Astrocyte (in vitro differentiated cells and primary cell): Measurements from ENCODE around the gene MS4A13. TPM values are rescaled to one million over a fixed set of nuclear protein-coding genes. Genes with fewer than 3 reads are reported as not detected.

Source experiments
- DNase-seq: peaks from one replicate; pipeline ENCODE4 v3.0.0-alpha.2; 2010; ENCODE audit warnings: low read depth
- FAIRE-seq: peaks from 2 replicates; lab custom pipeline; 2011; peaks lifted over from hg19 to GRCh38; lab: Jason Lieb, UNC
- H2AFZ ChIP-seq: 2 replicates; pipeline ENCODE4 v1.6.0; 2012; ENCODE audit warnings: low read depth, low read length, inconsistent platforms
- H3K27ac ChIP-seq: 2 replicates; pipeline ENCODE4 v1.5.1; 2011; ENCODE audit warnings: low read depth, low read length, inconsistent platforms
- H3K27me3 ChIP-seq: 2 replicates; pipeline ENCODE4 v1.6.0; 2011; ENCODE audit warnings: low read length, inconsistent platforms; ENCODE audit not compliant: insufficient read depth
- H3K36me3 ChIP-seq: 2 replicates; pipeline ENCODE4 v1.5.1; 2011; ENCODE audit warnings: low read length, inconsistent platforms; ENCODE audit not compliant: insufficient read depth
- H3K4me1 ChIP-seq: 2 replicates; pipeline ENCODE4 v1.5.1; 2011; ENCODE audit warnings: low read length, inconsistent platforms; ENCODE audit not compliant: insufficient read depth
- H3K4me2 ChIP-seq: 2 replicates; pipeline ENCODE4 v1.6.0; 2012; ENCODE audit warnings: low read length, inconsistent platforms
- H3K4me3 ChIP-seq: 2 replicates; pipeline ENCODE4 v1.5.1; 2011; ENCODE audit warnings: low read depth, mild to moderate bottlenecking, low read length, inconsistent platforms; ENCODE audit not compliant: insufficient read depth
- H3K79me2 ChIP-seq: 2 replicates; pipeline ENCODE4 v1.6.0; 2012; ENCODE audit warnings: mild to moderate bottlenecking, low read length, inconsistent platforms; ENCODE audit not compliant: insufficient read depth
- H3K9ac ChIP-seq: 2 replicates; pipeline ENCODE4 v1.6.0; 2012; ENCODE audit warnings: mild to moderate bottlenecking, low read length, inconsistent platforms
- H3K9me3 ChIP-seq: 2 replicates; pipeline ENCODE4 v1.5.1; 2012; ENCODE audit warnings: low read depth, mild to moderate bottlenecking, low read length, inconsistent platforms; ENCODE audit not compliant: insufficient read depth
- H4K20me1 ChIP-seq: 2 replicates; pipeline ENCODE4 v1.6.0; 2012; ENCODE audit warnings: low read length, inconsistent platforms; ENCODE audit not compliant: insufficient read depth
- H3K27ac Mint-ChIP-seq: one replicate; pipeline ENCODE4 v1.8.0; 2021; ENCODE audit warnings: mild to moderate bottlenecking, mixed read lengths; ENCODE audit not compliant: unreplicated experiment
- H3K27me3 Mint-ChIP-seq: one replicate; pipeline ENCODE4 v1.8.0; 2021; ENCODE audit warnings: low read depth, mixed read lengths; ENCODE audit not compliant: unreplicated experiment
- H3K36me3 Mint-ChIP-seq: one replicate; pipeline ENCODE4 v1.8.0; 2021; ENCODE audit warnings: low read depth, mixed read lengths; ENCODE audit not compliant: unreplicated experiment
- H3K4me1 Mint-ChIP-seq: one replicate; pipeline ENCODE4 v1.8.0; 2021; ENCODE audit warnings: low read depth, mixed read lengths; ENCODE audit not compliant: unreplicated experiment
- H3K4me3 Mint-ChIP-seq: one replicate; pipeline ENCODE4 v1.8.0; 2021; ENCODE audit warnings: mild to moderate bottlenecking, moderate library complexity, mixed read lengths; ENCODE audit not compliant: unreplicated experiment
- H3K9me3 Mint-ChIP-seq: one replicate; pipeline ENCODE4 v1.8.0; 2021; ENCODE audit warnings: mild to moderate bottlenecking, mixed read lengths; ENCODE audit not compliant: unreplicated experiment
- EZH2 ChIP-seq: IDR thresholded peaks from 2 replicates; pipeline ENCODE4 v1.6.1; 2012; ENCODE audit warnings: mild to moderate bottlenecking, low read length, inconsistent platforms; ENCODE audit not compliant: insufficient read depth
- total RNA-seq: library from RNA; stranded (reverse); gene quantifications from 2 replicates; pipeline ENCODE4 v1.2.1, GENCODE V29; 2021
- TF ChIP-seq, protein P1 (sequence below): IDR thresholded peaks from 2 replicates; pipeline ENCODE4 v1.5.1; 2011; ENCODE audit warnings: low read depth, mild to moderate bottlenecking, inconsistent platforms, low read length, moderate library complexity; ENCODE audit not compliant: insufficient read depth

MS4A13 gene
- total RNA-seq, 1 donor from 2014 or later: not detected

DNA sequence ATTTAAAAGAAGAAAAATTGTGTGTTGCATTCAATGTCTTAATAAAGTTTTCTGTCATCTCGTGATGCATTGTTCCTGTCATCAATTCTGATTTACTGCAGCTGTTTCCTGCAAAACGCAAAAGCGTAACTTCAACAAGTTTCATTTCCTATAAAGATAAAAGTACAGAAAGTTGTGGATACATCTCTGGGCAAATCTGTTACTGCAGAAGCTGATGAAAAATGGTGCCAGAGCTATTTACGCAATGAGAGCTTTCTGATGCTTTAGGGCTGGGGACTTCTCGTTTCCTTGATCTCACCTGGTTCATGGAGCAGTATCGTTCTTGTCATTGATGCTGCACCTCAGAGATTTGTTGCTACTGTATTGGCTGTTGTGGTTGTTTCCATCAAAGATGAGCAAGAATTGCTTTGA, 38.2 kb upstream of the MS4A13 start:
- H3K9me3 ChIP-seq: no peaks in the 10 kb centered on the region
- no peak overlapping the region for H2AFZ ChIP-seq
- no peak overlapping the region for H3K4me2 ChIP-seq
- no peak overlapping the region for H3K27ac ChIP-seq
- H3K36me3 ChIP-seq: no peaks in the 10 kb centered on the region
- Mint-ChIP-seq H3K36me3 (no peaks in the 10 kb centered on the region), H3K27ac (no peak overlapping the region), H3K4me3 (no peak overlapping the region), H3K27me3 (no peaks in the 10 kb centered on the region), H3K9me3 (no peaks in the 10 kb centered on the region), H3K4me1 (no peaks in the 10 kb centered on the region)
- H3K9ac ChIP-seq: no peak overlapping the region
- H3K4me3 ChIP-seq: no peak overlapping the region
- no peaks in the 10 kb centered on the region for H4K20me1 ChIP-seq
- FAIRE-seq (no peak), DNase-seq (no peak)
- H3K4me1 ChIP-seq: no peaks in the 10 kb centered on the region
- no peaks in the 10 kb centered on the region for H3K27me3 ChIP-seq
- TF ChIP-seq, protein P1, sequence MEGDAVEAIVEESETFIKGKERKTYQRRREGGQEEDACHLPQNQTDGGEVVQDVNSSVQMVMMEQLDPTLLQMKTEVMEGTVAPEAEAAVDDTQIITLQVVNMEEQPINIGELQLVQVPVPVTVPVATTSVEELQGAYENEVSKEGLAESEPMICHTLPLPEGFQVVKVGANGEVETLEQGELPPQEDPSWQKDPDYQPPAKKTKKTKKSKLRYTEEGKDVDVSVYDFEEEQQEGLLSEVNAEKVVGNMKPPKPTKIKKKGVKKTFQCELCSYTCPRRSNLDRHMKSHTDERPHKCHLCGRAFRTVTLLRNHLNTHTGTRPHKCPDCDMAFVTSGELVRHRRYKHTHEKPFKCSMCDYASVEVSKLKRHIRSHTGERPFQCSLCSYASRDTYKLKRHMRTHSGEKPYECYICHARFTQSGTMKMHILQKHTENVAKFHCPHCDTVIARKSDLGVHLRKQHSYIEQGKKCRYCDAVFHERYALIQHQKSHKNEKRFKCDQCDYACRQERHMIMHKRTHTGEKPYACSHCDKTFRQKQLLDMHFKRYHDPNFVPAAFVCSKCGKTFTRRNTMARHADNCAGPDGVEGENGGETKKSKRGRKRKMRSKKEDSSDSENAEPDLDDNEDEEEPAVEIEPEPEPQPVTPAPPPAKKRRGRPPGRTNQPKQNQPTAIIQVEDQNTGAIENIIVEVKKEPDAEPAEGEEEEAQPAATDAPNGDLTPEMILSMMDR: no peak
- TF ChIP-seq EZH2: no peak
- no peaks in the 10 kb centered on the region for H3K79me2 ChIP-seq

DNA sequence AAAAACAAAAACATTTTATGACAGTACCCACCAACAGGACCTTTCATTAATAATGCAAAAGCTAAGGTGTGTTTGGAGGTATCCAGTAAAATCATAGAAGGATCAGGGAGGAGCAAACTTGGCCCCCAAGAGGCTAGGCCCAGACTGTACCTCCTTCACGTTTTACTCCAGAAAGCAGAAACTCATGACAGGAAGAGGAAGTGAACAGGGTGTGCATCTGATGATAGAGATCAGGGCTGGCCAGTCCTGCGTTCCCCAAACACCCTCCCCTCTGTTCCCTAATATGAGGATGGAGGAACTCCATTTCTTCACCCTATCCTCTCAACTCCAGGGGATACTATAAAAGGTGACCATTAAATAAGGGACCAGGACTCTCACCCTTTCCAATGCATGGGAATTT, 32.8 kb upstream of the MS4A13 start:
- H3K27me3 ChIP-seq: no peaks in the 10 kb centered on the region
- H2AFZ ChIP-seq: no peak overlapping the region
- no peaks in the 10 kb centered on the region for H3K79me2 ChIP-seq
- no peak overlapping the region for H3K4me3 ChIP-seq
- no peak overlapping the region for H3K4me2 ChIP-seq
- no peaks in the 10 kb centered on the region for H3K27me3 Mint-ChIP-seq
- FAIRE-seq (no peak), DNase-seq (no peak)
- H4K20me1 ChIP-seq: no peaks in the 10 kb centered on the region
- H3K9me3 Mint-ChIP-seq: no peaks in the 10 kb centered on the region
- no peak overlapping the region for H3K9ac ChIP-seq
- H3K4me3 Mint-ChIP-seq: no peak overlapping the region
- TF ChIP-seq, protein P1: no peak
- no peak for TF ChIP-seq EZH2
- no peak overlapping the region for H3K27ac Mint-ChIP-seq
- no peaks in the 10 kb centered on the region for H3K9me3 ChIP-seq
- H3K4me1 Mint-ChIP-seq: no peaks in the 10 kb centered on the region
- no peaks in the 10 kb centered on the region for H3K4me1 ChIP-seq
- H3K27ac ChIP-seq: no peak overlapping the region
- H3K36me3 Mint-ChIP-seq: no peaks in the 10 kb centered on the region
- H3K36me3 ChIP-seq: no peaks in the 10 kb centered on the region

DNA sequence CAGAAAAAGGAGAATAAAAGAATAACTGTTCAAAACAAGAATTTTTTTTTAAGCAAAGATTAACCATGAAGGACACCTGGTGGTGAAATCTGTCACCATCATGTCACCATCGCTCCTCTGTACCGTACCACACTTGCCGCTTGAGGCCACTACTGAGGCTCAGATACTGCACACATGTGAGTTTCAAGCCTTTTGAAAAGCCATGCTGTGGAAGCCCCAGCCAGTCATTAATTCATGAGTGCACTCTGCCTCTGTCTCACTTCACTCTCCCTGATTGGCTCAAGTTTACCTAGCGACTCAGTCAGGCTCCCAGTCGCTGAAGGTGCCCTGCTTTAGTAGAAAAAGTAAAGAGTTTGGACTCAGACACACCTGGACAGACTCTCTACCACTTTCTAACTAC, 29.2 kb upstream of the MS4A13 start:
- Mint-ChIP-seq H3K4me1 (no peaks in the 10 kb centered on the region), H3K27ac (no peak overlapping the region), H3K36me3 (no peaks in the 10 kb centered on the region), H3K4me3 (no peak overlapping the region), H3K9me3 (no peaks in the 10 kb centered on the region), H3K27me3 (no peaks in the 10 kb centered on the region)
- no peak overlapping the region for H3K4me2 ChIP-seq
- H3K4me1 ChIP-seq: no peaks in the 10 kb centered on the region
- FAIRE-seq (no peak), DNase-seq (no peak)
- H3K9me3 ChIP-seq: no peaks in the 10 kb centered on the region
- H3K27me3 ChIP-seq: no peaks in the 10 kb centered on the region
- no peak overlapping the region for H3K27ac ChIP-seq
- no peak overlapping the region for H2AFZ ChIP-seq
- H4K20me1 ChIP-seq: no peaks in the 10 kb centered on the region
- no peak overlapping the region for H3K9ac ChIP-seq
- H3K79me2 ChIP-seq: no peaks in the 10 kb centered on the region
- no peaks in the 10 kb centered on the region for H3K36me3 ChIP-seq
- TF ChIP-seq EZH2: no peak
- TF ChIP-seq, protein P1: no peak
- no peak overlapping the region for H3K4me3 ChIP-seq
